ENCODE measurements around the gene CCDC116.

Gene CCDC116

GRCh38 chr22:21682385-21683175 lies 50.0 kb downstream of the CCDC116 start:
- no peak for FAIRE-seq

GRCh38 chr22:21683401-21683811 lies 50.8 kb downstream of the CCDC116 start:
- no peak for FAIRE-seq

GRCh38 chr22:21684492-21685163 lies 52.1 kb downstream of the CCDC116 start:
- no peak for FAIRE-seq

GRCh38 chr22:21685164-21685513 lies 52.6 kb downstream of the CCDC116 start:
- no peak for FAIRE-seq

GRCh38 chr22:21686193-21686608 lies 53.6 kb downstream of the CCDC116 start:
- FAIRE-seq, result no peak
